ENCODE results near the gene TLR9.

Gene TLR9

GRCh38 chr3:52218937-52219650 is 6.4 kb downstream of the TLR9 start:
- DNase-seq (ENCODE audit: insufficient read length, low spot score) = no peak
- FAIRE-seq = no peak

GRCh38 chr3:52218454-52218853 is 7.0 kb downstream of the TLR9 start:
- no peak for DNase-seq (ENCODE audit: insufficient read length, low spot score)
- FAIRE-seq = no peak

GRCh38 chr3:52218026-52218425 is 7.4 kb downstream of the TLR9 start:
- DNase-seq (ENCODE audit: insufficient read length, low spot score) = no peak
- no peak for FAIRE-seq

- DNase-seq (ENCODE audit: insufficient read length, low spot score) = no peak
- FAIRE-seq = no peak
These were observed 8.0 kb downstream of the TLR9 start for GRCh38 chr3:52217409-52217805.

- DNase-seq (ENCODE audit: insufficient read length, low spot score) = peak; percentile 77
- FAIRE-seq = peak; percentile 54
These were observed 8.6 kb downstream of the TLR9 start for GRCh38 chr3:52216585-52217408.

GRCh38 chr3:52215351-52215750 is 10.1 kb downstream of the TLR9 start:
- no peak for FAIRE-seq
- DNase-seq (ENCODE audit: insufficient read length, low spot score) = no peak

- DNase-seq (ENCODE audit: insufficient read length, low spot score) = no peak
These were observed 11.5 kb downstream of the TLR9 start for GRCh38 chr3:52213901-52214300.

GRCh38 chr3:52213005-52213404 is 12.4 kb downstream of the TLR9 start:
- DNase-seq (ENCODE audit: insufficient read length, low spot score) = no peak
- no peak for FAIRE-seq

More at GRCh38 chr3:52213901-52214300, 11.5 kb downstream of the TLR9 start:
- FAIRE-seq = no peak

- FAIRE-seq = no peak
These were observed 14.1 kb downstream of the TLR9 start for GRCh38 chr3:52211268-52211891.

GRCh38 chr3:52210550-52211046 is 14.8 kb downstream of the TLR9 start:
- no peak for DNase-seq (ENCODE audit: insufficient read length, low spot score)
- FAIRE-seq = peak; percentile 38

More at GRCh38 chr3:52211268-52211891, 14.1 kb downstream of the TLR9 start:
- DNase-seq (ENCODE audit: insufficient read length, low spot score) = no peak

- DNase-seq (ENCODE audit: insufficient read length, low spot score) = no peak
- FAIRE-seq = no peak
These were observed 15.4 kb downstream of the TLR9 start for GRCh38 chr3:52210037-52210436.

- DNase-seq (ENCODE audit: insufficient read length, low spot score) = no peak
- no peak for FAIRE-seq
These were observed 16.9 kb downstream of the TLR9 start for GRCh38 chr3:52208556-52208955.

GRCh38 chr3:52205727-52206372 is 19.6 kb downstream of the TLR9 start:
- DNase-seq (ENCODE audit: insufficient read length, low spot score) = no peak
- FAIRE-seq = no peak

GRCh38 chr3:52204337-52205073 is 20.9 kb downstream of the TLR9 start:
- FAIRE-seq (no peak), DNase-seq (ENCODE audit: insufficient read length, low spot score) (no peak)

- DNase-seq (ENCODE audit: insufficient read length, low spot score) = no peak
- FAIRE-seq = no peak
These were observed 21.7 kb downstream of the TLR9 start for GRCh38 chr3:52203701-52204100.

GRCh38 chr3:52202384-52203077 is 22.9 kb downstream of the TLR9 start:
- FAIRE-seq (no peak), DNase-seq (ENCODE audit: insufficient read length, low spot score) (no peak)

- DNase-seq (ENCODE audit: insufficient read length, low spot score) (no peak), FAIRE-seq (no peak)
These were observed 24.3 kb downstream of the TLR9 start for GRCh38 chr3:52200981-52201679.

GRCh38 chr3:52198643-52199608 is 26.5 kb downstream of the TLR9 start:
- DNase-seq (ENCODE audit: insufficient read length, low spot score) (no peak), FAIRE-seq (peak; percentile 59)

All from HTR-8/SVneo (cell line).